NCI-H748 (cell line): ENCODE data around the gene HPGDS.
A peak's percentile ranks its signal among the peaks of the same experiment; 100 is the strongest.
"Not testable (repeated sequence)": the region's sequence is repeated elsewhere in the genome, so short reads cannot be mapped to it uniquely, and the experiment has no call there.

Source experiments
- DNase-seq: peaks from one replicate; lab custom pipeline; 2025; ENCODE audit not compliant: unreplicated experiment; lab: John Stamatoyannopoulos, UW

The HPGDS gene

DNA sequence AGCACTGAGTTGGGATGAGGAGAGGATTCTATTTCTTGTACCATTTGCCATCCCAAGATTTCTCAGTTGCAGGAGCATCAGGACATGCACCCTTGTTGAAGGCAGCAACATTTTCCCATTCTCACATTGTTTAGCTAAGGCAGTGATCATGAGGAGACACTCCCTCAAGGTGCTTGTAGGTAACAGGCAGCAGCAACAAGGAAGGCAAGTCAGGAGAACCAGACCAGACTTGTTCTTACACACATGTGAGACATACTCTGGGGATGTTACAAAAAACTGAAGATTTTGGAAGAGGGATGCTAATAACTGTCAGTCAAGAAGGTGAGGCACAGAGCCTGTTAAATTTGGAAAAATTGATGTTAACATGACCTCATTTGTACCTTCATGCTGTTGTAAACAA lies 15.5 kb upstream of the HPGDS start:
- DNase-seq: no peak

DNA sequence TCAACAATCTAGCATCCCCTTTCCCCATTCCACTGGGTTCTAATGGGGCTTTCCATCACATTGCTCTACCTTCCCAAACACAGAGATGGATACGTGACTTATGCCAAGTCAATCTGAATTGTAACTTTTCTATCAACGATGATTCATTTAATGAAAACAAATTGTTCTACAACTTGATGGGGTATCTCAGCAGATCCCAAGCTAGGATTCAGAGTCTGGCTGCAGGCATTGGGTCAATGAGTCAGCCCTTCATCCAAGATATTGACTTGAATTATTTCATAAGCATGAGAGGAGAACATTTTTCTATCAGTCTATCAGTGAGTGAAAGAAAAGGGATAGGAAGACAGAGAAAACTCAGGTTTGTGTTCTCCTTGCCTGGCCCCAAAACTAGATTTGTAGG lies 15.0 kb upstream of the HPGDS start:
- DNase-seq: no peak

DNA sequence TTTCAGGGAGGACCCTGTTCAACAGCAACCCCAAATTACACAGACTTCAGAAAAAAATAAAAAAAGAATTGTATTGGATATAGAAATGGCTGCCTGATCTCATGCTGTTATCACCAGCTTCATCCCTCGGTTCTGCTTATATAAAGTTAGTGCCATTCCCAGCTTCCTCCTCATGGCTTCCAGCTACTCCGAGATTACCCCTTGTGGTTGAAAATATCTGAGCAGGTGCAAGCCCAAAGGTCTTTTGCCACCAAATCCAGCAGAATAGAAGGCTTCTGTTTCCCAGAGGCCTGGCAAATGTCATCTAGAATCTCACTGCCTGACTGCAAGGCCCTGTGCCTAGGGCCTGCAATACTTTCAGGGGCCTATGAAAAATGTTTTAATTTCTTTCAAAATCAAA lies 13.8 kb upstream of the HPGDS start:
- DNase-seq: no peak

DNA sequence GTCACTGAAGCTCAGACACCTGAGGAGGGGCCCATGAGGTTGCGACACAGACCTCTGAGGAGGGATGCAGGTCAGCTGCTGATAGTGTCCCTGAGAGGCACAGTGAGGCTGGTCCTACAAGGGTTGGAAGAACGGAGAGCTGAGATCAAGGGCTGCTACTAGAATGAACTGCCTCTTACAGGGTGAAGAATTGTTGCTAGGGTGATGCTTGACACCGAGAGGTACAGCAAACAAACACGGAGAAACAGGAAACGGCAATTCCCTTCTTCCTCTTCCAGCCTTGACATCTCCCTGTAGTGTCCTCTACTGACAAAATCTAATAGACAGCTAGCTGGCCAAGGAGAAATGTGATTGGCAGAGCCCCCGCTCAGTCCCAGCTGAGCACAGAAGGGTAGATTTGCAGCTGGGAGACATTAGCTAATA lies 11.8 kb upstream of the HPGDS start:
- DNase-seq: peak; percentile 55

GRCh38 chr4:94352996-94353395 lies 10.4 kb upstream of the HPGDS start:
- no peak for DNase-seq

DNA sequence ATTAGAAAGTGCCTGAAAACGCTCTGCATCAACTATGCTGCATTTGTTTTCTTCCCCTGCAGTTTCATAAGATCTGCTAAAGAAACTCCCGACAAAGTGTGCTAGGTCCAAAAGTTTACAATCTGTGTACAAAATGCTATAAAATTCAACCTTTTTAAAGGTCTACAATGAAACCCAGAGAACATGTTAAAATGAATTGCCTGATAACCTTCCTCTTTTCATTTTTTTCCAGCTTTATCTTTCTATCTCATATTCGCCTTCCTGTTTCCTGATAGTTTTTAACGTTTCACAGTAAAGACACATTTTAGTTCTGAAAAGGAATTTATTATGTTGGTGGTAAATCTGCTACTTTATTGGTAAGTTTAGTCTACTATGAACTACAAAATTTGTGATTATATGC lies 9.5 kb upstream of the HPGDS start:
- DNase-seq: no peak

- DNase-seq: no peak
Observed at GRCh38 chr4:94351319-94351718, 8.7 kb upstream of the HPGDS start.

DNA sequence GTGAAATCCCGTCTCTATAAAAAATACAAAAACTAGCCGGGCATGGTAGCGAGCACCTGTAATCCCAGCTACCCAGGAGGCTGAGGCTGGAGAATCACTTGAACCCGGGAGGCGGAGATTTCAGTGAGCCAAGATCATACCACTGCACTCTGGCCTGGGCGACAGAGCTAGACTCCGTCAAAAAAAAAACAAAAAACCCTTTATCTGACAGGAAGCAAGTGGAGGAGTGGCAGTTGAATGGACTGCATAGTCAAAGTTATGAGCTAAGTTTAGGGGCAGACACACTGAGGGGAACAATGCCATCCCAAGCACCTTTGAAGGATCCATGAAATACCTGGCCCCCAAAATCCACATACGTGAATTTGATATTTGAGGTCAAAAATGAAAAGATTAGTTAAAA lies 7.5 kb upstream of the HPGDS start:
- no peak for DNase-seq

DNA sequence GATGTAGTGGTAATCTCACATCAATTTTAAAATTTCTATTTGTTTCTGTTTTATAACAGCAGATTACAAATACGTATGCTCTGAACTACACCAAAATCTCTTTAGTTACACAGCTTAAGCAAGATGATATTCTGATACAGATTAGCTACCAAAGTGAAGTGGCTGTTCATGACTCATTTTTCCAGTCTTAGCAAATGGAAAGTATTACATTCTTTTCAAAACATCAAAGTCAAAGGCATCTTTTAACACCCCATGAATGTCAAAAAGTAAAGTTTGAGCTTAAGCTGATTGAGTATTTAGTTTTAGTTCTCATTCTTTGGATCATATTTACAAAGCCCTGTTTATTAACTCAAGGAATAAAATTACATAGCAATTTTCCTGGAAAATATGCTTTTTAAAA lies 6.6 kb upstream of the HPGDS start:
- no peak for DNase-seq

DNA sequence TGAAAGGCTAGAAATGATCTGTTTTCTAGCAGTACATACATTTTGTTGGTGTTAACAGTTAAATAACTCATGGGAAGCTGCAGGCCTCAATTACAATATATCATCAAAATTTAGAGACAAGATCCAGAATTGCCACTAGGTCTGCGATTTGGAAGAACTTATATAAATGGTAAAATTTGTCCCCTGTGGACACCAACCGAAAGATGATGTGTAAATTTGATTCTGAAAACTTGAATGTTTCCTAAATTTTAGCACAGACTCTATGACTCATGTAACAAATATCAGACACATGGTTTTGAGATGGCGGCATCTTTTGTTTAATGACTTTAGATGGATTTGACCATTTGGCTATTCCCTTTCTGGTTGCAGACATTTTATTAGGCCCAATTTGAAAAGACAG lies 6.0 kb upstream of the HPGDS start:
- no peak for DNase-seq

- DNase-seq: no peak
Observed at GRCh38 chr4:94346541-94346940, 3.9 kb upstream of the HPGDS start.

DNA sequence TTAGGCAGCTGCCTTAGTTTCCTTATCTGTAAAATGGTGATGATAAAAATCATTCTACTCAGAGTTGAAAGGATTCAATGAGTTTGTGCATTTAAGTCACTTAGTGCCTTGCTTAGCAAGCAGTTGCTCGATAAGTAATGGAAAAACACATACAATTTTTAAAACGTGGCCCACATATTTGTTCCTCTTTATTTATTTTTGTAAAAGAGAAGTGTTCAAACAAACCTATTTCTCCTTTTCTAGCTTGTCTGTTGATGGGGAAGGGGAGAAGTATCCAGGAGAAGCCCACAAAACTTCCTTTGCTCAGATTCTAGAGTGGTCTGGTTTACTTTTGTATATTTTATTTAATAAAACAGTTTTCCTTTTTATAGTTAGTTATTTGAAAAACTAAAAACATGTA lies 3.3 kb upstream of the HPGDS start:
- DNase-seq: no peak

- no peak for DNase-seq
Observed at GRCh38 chr4:94345266-94345665, 2.6 kb upstream of the HPGDS start.

GRCh38 chr4:94344457-94344856 lies 1.8 kb upstream of the HPGDS start:
- DNase-seq: no peak

DNA sequence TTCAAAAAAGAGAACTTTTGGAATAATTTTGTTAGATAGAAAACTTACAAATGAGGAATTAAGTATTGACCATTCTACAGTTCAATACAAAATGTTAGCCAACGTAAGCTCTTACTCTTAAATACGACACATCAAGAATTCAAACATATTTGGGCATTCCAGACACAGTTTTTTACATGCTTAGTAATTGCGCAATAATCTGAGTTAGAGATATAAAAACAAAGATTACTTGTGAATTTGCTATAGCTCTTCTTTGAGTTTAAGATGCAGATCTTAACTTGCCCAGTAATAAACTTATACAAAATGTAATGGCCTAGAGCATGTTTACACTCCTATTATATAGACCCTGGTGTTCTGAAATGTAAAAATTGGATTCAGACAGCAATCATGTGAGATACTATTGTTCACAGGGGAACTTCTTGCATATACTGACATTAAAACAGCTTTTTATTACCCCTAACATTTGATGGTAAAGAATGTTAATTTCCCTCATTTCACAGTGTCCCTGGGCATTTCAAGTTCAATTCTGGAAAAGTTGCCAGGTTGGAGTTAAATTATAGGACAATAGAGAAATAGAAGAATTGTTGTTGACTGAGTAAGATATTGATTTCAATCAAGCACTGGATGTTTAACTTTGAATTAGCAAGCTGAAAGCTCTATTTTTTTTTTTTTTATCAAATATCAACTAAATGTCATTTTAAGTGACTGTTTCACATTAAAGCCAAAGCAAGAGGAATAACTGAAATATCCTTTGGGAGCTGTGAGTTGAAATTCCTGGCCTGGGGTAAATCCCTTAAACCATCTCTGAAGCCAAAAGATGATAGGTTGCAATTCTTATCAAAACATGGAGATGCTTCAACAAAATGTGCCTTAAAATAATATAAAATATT lies 910 bp downstream of the HPGDS start:
- DNase-seq: no peak

- no peak for DNase-seq
Observed at GRCh38 chr4:94339779-94340178, 2.9 kb downstream of the HPGDS start.

DNA sequence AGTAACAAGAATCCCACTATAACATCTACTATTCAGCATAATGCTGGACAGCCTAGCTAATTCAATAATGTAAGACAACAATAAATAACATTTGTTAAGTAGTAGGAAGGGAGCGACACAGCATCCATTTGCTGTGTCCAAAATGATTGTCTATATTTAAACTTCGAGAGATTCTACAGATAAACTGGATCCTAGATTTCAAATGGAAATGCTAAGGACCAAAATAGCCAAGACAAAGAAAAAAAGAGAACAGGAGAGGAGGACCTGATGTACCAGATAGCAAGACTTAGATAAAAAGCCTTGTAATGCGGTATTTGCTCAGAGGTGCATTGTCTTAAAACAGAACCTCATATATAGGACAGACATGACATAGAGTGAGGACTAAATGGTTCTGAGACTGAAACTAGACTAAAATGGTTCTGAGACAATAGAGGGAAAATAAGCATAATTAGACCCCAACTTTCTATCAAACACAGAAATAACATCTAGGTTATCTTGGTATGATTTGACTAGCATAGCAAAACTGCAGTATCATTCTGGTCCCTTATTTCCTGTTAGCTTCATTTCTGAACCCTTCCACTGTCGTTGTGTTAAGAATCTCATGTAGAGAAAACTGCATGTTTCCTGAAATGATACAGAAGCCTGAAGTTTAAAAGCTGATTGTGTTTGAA lies 3.8 kb downstream of the HPGDS start:
- DNase-seq: no peak

DNA sequence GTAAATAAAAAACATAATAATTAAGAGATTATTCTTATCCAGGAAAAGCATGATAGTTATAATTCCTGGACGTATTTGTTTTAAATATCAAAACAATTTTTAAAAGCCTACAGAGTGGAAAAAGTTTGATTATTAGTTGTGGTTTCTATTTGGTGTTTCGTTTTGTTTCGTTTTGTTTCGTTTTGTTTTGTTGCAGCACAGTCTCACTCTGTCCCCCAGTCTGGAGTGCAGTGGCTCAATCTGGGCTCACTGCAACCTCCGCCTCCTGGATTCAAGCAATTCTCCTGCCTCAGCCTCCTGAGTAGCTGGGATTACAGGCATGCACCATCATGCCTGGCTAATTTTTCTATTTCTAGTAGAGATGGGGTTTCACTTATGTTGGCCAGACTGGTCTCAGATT lies 5.8 kb downstream of the HPGDS start:
- DNase-seq: not testable (repeated sequence)

DNA sequence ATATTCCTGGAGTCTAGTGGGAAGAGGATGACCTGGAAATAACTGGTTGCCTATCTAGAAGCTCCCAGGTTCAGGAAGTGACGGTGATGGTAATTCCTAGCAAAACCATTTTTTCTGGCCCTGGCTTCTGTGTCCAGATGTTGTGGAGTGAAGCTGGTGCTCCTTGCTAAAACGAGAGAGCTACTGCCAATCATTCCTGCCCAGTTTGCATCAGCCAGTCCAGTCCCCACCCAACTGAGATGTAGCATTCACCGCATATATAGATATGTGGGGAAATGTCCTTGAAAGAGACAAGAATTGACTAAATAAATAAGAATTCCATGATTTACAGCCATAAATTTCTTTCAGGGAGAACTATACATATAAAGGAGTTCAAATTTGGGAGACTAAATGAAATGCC lies 6.3 kb downstream of the HPGDS start:
- DNase-seq: no peak

GRCh38 chr4:94334962-94335361 lies 7.7 kb downstream of the HPGDS start:
- DNase-seq: no peak

DNA sequence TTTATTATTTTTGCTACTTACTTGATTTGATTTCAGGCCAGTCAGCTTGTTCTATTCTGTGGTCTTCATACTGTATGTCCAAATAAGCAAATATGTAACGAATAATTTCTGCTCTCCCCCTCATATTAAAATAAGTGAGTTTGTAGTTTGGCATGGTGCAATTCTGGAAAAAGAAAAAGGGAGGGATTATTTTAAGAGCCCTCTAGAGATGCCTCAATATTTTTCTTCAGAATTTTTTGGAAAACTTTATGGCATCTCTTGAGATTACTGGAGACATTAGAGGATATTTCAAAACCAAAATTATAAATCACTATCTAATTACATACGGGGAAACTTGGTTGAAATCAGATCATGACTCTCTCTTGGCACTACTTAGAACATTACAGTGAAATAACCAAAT lies 8.2 kb downstream of the HPGDS start:
- DNase-seq: no peak

DNA sequence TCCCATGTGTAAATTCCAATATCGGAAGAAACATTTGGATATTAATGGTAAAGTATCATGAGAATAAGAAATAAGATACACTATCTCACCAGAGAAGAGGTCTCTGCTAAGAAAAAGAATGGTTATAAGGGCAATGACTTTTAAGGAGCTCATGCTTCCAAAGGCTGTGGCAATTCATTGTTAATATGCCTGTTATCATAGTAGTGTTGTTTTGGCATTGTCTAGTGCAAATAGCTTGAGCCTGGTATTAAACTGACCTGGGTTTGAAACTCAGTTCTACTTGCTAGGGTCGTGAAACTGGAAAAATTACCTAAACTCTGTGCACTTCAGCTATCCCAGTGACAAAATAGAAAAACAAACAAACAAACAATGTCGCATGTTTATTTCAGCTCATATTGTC lies 8.8 kb downstream of the HPGDS start:
- no peak for DNase-seq
